PFSK-1 (cell line): ENCODE data around the gene GRB10.

ENCODE experiments used
- POLR2AphosphoS5 ChIP-seq: IDR thresholded peaks from 2 replicates; pipeline ENCODE4 v1.6.1; 2012; ENCODE audit warnings: low read depth, mild to moderate bottlenecking, control low read depth, low read length, moderate library complexity
- REST ChIP-seq, 2 experiments: IDR thresholded peaks; 2 replicates each; pipeline versions ENCODE4 v1.6.1 to v1.8.0; 2011 to 2012; ENCODE audit warnings: low read depth in 2 of 2, low read length in 2 of 2, control low read depth in 1 of 2, inconsistent platforms in 1 of 2, mild to moderate bottlenecking in 1 of 2, moderate library complexity in 1 of 2; ENCODE audit not compliant: insufficient read depth in 1 of 2
- SIN3A ChIP-seq: IDR thresholded peaks from 2 replicates; pipeline ENCODE4 v1.6.1; 2012; ENCODE audit warnings: mild to moderate bottlenecking, low read length, moderate library complexity, borderline replicate concordance; ENCODE audit not compliant: insufficient read depth

GRCh38 chr7:50677638-50677996, 105.1 kb downstream of the GRB10 start:
- TF ChIP-seq SIN3A (no peak), POLR2AphosphoS5 (no peak), REST (IDR thresholded peaks at IDR 0.05; ENCODE audit: insufficient read depth in 1 of 2, low read depth in 2 of 2, low read length in 2 of 2) (no peak)
